ENCODE measurements around the gene ZNF274.

GRCh38 chr19:58262922-58263296 lies 80.0 kb downstream of the ZNF274 start:
- TF ChIP-seq CTCF (IDR thresholded peaks at IDR 0.05; ENCODE audit: low read depth, low read length) (no peak), MAX (IDR thresholded peaks at IDR 0.05; ENCODE audit: low read depth, low read length) (no peak), POLR2A (IDR thresholded peaks at IDR 0.05; ENCODE audit: extremely low read depth, insufficient read length) (no peak)
